ENCODE results near the gene OSBPL5. TPM values are rescaled to one million over a fixed set of nuclear protein-coding genes. Genes with fewer than 3 reads are reported as not detected.

OSBPL5 gene
- total and polyA plus RNA-seq, 2 of the 4 experiments (the other 2 are of a cell fraction): 14.9 to 22.3 TPM

DNA sequence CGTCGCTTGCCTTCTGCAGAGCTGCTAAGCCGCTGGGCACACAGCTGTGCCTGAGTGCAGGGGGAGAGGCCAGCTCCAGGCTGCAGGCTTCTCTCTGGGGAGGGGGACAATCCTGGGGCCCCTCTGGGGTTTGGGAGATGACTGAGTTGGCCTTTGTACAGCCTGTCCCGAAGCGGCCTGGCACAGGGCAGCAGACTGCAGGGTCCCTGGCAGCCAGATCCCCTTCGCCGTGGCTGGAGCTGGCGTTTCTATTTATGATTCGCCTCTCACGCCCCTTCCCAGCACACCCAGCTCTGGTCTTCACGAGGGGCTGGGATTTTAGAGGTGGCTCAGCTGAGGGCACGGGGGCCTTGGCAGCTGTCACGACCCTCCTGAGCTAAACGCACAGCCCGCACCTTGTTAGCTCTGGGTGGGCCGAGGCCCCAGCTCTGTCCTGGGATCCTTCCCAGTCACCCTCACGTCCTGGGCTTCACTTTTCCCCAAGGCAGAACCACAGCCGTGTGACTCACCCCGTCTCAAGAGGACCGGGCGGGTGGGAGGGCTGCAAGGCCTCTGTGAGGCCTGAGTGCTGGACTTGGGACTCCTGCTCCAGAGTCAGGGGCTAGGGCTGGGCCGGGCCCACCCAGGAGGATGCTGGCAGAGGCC lies 18.4 kb downstream of the OSBPL5 start:
- H2BK20ac ChIP-seq (ENCODE audit: low read depth, low read length): no peak overlapping the region
- no peaks in the 10 kb centered on the region for H3K27me3 ChIP-seq (ENCODE audit: control insufficient read depth, insufficient read depth, low read length)
- H2AFZ ChIP-seq (replicated peaks; ENCODE audit: low read length, poor library complexity): peak overlapping the region; percentile 69
- H2BK120ac ChIP-seq (ENCODE audit: low read depth, low read length): no peak overlapping the region
- H2BK15ac ChIP-seq (ENCODE audit: low read depth, low read length): no peak overlapping the region
- in situ Hi-C loops (cut with MboI; ENCODE audit: low sequenced_read_pairs) (no loop called here), dilution Hi-C loops (cut with HindIII; ENCODE audit: low sequenced_read_pairs, unreplicated experiment) (no loop called here), intact Hi-C loops (cut with micrococcal nuclease) (no loop called here)
- ChIA-PET POLR2A (ENCODE audit: unreplicated experiment) (no interaction called here), CTCF (no interaction called here)
- no peak overlapping the region for H3K4me3 ChIP-seq (ENCODE audit: insufficient read depth, low read depth, low read length)
- peak overlapping the region; percentile 73 for H2AK9ac ChIP-seq (replicated peaks; ENCODE audit: low read depth, low read length, poor library complexity)
- no peaks in the 10 kb centered on the region for H3K9me3 ChIP-seq (ENCODE audit: control insufficient read depth, insufficient read depth, low read length)
- H4K20me1 ChIP-seq (ENCODE audit: insufficient read depth, low read length): peaks cover 75% of the 10 kb centered on the region
- H3K23ac ChIP-seq (ENCODE audit: low read depth, low read length): no peak overlapping the region
- DNase-seq (peak; percentile 78), ATAC-seq (ENCODE audit: low read depth) (peak; percentile 93)
- H3K4me2 ChIP-seq (ENCODE audit: low read depth, low read length): peak overlapping the region; percentile 31; the same call in 1 of the 2 replicates
- H2BK5ac ChIP-seq (ENCODE audit: low read depth, low read length, poor library complexity, severe bottlenecking): peak overlapping the region; percentile 41
- no peak overlapping the region; the same call in 1 of the 2 replicates for H3K18ac ChIP-seq (ENCODE audit: low read depth, low read length)
- peaks cover 33 to 94% of the 10 kb centered on the region in 2 experiments for H3K79me1 ChIP-seq (ENCODE audit: low read depth in 1 of 2, low read length in 2 of 2)
- H3K4ac ChIP-seq (ENCODE audit: low read depth, low read length): peak overlapping the region; percentile 2; the same call in 1 of the 2 replicates
- H4K91ac ChIP-seq (ENCODE audit: insufficient read depth, low read depth, low read length): 0 out of 2 replicates have a peak overlapping the region, but pooled peaks have one; percentile 18
- H3K36me3 ChIP-seq (ENCODE audit: control insufficient read depth, insufficient read depth, low read length): peaks cover 9% of the 10 kb centered on the region; the same call in 1 of the 2 replicates
- H2AK5ac ChIP-seq (ENCODE audit: low read depth, low read length): 0 out of 2 replicates have a peak overlapping the region, but pooled peaks have one; percentile 9
- H4K8ac ChIP-seq (ENCODE audit: low read depth in 2 of 2, low read length in 2 of 2): no peak overlapping the region; a peak in 1 of 4 replicates
- H3K9ac ChIP-seq (ENCODE audit: low read depth, low read length): peak overlapping the region; percentile 31; the same call in 1 of the 2 replicates
- TF ChIP-seq CHD1 (IDR thresholded peaks at IDR 0.05; ENCODE audit: low read depth, low read length) (no peak), MAZ (IDR thresholded peaks at IDR 0.05; ENCODE audit: borderline replicate concordance, low read depth, low read length) (no peak), SMC3 (IDR thresholded peaks at IDR 0.05; ENCODE audit: low read depth, low read length) (no peak), FOS (IDR thresholded peaks at IDR 0.05; ENCODE audit: low read depth, low read length) (no peak)
- no peak overlapping the region for H4K5ac ChIP-seq (ENCODE audit: low read depth, low read length)
- 0 out of 2 replicates have a peak overlapping the region, but pooled peaks have one; percentile 53 for H3K27ac ChIP-seq (ENCODE audit: insufficient read depth, low read length)
- WGBS, 2 experiments (ENCODE audit: extremely low coverage in 2 of 2, insufficient read length in 1 of 2): 87% methylated on average over 3 of the region's 22 CpGs; no CpG with 5 or more reads in 1 of the 2 experiments
- H3K9me1 ChIP-seq (ENCODE audit: insufficient read depth, low read length): peaks cover 6% of the 10 kb centered on the region
- no peak overlapping the region for H3K56ac ChIP-seq (ENCODE audit: extremely low read depth, insufficient read depth, low read length)
- peaks cover 9% of the 10 kb centered on the region for H3K4me1 ChIP-seq (ENCODE audit: control insufficient read depth, insufficient read depth, low read length)
- no peak overlapping the region for H3K14ac ChIP-seq (replicated peaks; ENCODE audit: low read depth, low read length)
- BruUV-seq (replicated peaks): no TSS peak

Measured in IMR-90 (cell line).